KOPT-K1 (cell line): ENCODE results near the gene AGPAT4.

Experiments used
- H3K27ac ChIP-seq: fragments of 200-600 bp; sonication (generic); 2 replicates; pipeline ENCODE4 v1.5.1; 2016; ENCODE audit warnings: antibody characterized with exemption, mild to moderate bottlenecking, low read depth, low read length; ENCODE audit not compliant: poor library complexity, severe bottlenecking
- H3K36me3 ChIP-seq: fragments of 200-600 bp; sonication (generic); 2 replicates; pipeline ENCODE4 v1.5.1; 2017; ENCODE audit warnings: antibody characterized with exemption, mild to moderate bottlenecking, low read length, moderate library complexity; ENCODE audit not compliant: insufficient read depth
- H3K9me3 ChIP-seq: fragments of 200-600 bp; sonication (generic); 2 replicates; pipeline ENCODE4 v1.5.1; 2017; ENCODE audit warnings: antibody characterized with exemption, low read length, mild to moderate bottlenecking; ENCODE audit not compliant: insufficient read depth, poor library complexity, severe bottlenecking

AGPAT4 gene

DNA sequence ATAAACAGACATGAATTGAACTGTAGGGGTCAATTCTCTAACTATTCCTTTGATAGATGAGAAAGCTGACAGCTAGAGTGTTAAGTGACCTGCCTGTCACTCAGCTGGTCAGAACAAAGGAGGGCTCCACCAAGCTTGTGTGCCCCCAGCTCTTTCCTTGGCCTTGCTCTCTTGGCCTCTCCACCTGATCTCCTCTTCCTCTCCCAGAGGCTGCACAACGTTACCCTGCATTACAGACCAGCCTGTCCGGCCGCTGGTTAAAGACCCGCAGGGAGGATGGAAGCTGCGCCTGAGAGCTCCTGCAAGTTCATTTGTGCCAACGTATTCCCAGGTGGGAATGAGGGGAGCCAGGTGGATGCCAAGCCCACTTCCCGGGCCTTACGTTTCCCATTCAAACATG is 22.5 kb downstream of the AGPAT4 start:
- H3K36me3 ChIP-seq = no peaks in the 10 kb centered on the region
- no peak overlapping the region for H3K27ac ChIP-seq
- no peaks in the 10 kb centered on the region for H3K9me3 ChIP-seq

DNA sequence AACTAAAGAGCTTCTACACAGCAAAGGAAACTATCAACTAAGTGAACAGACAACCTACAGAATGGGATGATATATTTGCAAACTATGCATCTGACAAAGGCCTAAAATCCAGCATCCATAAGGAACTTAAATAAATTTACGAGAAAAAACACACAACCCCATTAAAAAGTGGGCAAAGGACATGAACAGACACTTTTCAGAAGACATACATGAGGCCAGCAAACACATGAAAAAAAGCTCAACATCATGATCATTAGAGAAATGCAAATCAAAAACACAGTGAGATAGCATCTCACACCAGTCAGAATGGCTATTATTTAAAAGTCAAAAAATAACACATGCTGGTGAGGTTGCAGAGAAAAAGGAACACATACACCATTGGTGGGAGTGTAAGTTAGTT is 24.5 kb downstream of the AGPAT4 start:
- Histone ChIP-seq H3K27ac (no peak overlapping the region), H3K9me3 (no peaks in the 10 kb centered on the region), H3K36me3 (no peaks in the 10 kb centered on the region)

DNA sequence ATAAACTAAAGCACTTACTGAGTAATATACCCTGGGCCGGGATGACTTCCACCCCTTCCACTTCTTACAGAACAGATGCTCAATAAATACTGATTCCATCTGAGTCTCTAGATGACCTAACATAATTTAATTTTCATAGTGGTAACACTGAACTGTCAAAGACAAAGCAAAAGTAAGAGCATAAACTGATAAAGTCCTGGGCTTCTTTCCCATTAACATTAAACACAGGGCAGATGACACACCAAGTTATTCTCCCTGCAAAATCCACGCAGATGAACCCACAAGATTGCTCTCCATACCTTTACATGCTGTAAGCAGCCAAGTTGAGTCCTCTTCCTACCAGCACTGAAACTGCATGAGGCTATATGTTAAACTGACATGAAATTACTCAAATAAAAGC is 27.1 kb downstream of the AGPAT4 start:
- Histone ChIP-seq H3K36me3 (no peaks in the 10 kb centered on the region), H3K9me3 (no peaks in the 10 kb centered on the region), H3K27ac (no peak overlapping the region)

DNA sequence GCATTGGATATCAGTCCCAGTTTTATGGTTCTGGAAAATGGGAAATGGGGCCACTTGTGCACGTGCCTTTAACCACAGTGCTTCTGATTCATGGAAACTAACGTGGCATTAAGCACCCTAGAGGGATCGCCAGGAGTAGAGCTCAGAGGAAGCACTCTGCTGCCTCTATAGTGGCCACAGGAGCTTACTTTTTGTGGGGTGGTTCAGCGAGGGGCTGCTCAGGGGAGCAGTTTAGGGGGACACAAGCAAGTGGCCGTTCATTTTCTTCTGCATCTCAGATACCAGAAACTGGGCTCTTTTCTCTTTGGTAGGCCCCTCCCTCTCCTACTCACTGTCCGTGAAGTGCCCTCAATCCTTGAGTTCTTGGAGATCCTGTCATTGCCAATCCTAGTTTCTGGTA is 28.5 kb downstream of the AGPAT4 start:
- H3K36me3 ChIP-seq = no peaks in the 10 kb centered on the region
- no peaks in the 10 kb centered on the region for H3K9me3 ChIP-seq
- H3K27ac ChIP-seq = no peak overlapping the region

DNA sequence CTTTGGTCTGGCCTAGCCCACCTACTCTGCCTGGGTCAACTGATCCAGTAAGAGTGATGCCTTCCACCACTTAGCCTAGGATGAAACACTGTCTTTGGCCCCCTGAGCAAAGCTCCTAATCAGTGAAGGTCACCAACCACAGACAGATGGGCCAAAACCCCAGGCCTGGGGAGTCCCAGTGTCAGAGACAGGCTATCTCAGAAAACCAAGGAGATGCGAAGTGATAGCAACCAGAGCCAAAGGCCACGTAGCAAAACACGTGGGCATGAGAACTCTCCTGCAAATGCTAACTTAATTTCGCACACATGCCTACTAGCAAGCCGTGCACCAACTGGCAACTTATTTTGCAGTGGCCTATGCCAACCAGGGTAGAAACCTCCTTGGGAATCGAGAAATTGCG is 29.1 kb downstream of the AGPAT4 start:
- H3K9me3 ChIP-seq = no peaks in the 10 kb centered on the region
- no peak overlapping the region for H3K27ac ChIP-seq
- H3K36me3 ChIP-seq = no peaks in the 10 kb centered on the region

DNA sequence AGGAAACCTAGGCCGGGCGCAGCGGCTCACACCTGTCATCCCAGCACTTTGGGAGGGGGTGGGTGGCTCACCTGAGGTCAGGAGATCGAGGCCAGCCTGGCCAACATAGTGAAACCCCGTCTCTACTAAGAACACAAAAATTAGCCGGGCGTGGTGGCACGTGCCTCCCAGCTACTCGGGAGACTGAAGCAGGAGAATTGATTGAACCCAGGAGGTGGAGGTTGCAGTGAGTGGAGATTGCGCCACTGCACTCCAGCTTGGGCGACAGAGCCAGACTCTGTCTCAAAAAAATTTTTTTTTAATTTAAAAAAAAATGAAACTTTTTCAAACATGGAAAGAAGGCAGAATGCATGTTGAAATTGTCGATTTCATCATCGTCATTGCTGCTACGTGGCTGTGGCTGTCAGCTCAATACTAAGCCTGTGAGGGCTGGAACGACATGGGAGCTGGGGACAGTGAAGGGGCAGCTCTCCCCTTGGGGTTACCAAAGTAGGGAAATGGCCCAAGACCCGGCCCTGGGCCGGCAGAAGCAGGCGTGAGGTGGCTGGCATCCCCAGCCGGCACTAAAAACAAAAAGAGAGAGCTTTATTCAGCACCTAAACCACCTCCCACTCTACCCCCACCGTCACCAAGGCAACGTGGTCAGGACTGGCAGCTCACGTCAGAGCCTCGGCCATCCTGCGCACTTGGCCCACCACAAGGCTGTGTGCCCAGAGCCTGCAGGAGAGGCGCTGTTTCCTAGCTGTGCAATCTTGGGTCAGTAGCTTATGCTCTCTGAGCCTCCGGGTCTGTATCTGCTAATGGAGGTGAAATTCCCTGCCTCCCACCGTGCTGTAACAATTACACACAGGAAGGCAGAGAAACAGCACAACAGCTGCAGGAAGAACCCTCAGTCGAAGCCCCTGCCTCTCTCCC is 30.8 kb downstream of the AGPAT4 start:
- H3K36me3 ChIP-seq = no peaks in the 10 kb centered on the region
- H3K9me3 ChIP-seq = no peaks in the 10 kb centered on the region
- no peak overlapping the region for H3K27ac ChIP-seq

DNA sequence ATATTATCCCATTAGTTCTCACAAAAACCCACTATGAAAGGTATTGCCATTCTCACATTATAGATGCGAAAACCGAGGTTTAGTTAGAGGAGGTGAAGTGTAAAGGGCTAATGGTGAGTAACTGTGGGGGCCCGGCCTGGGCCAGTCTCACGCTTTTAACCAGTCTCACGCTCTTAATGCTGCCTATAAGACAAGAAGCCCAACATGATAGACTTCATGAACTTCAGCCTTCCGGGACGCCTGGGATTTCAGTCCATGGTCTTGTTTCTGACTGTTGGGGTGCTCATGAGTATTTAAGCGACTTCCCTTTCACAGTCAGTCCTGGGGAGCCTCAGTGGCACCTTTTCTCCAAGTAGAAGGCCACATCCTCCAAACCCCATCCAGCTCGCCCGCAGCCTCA is 31.7 kb downstream of the AGPAT4 start:
- no peaks in the 10 kb centered on the region for H3K9me3 ChIP-seq
- H3K36me3 ChIP-seq = no peaks in the 10 kb centered on the region
- no peak overlapping the region for H3K27ac ChIP-seq

DNA sequence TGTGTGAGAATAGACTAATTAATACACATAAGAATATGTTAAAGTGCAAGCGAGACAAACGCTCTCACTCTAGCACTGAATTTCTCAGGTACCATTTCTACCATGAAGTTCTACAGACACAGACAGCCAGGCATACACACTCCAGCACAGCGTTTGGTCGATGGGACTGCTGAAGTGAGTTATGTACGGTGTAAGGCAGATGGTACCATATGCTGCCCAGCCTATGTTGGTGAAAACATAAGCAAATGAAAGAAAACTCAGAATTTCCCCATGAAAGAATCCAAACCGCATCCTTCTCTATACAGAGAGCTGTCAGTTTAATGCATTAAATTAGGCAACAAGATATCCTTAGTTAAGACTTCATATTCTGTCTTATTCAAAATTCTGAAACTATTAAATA is 34.9 kb downstream of the AGPAT4 start:
- H3K9me3 ChIP-seq = no peaks in the 10 kb centered on the region
- no peak overlapping the region for H3K27ac ChIP-seq
- H3K36me3 ChIP-seq = no peaks in the 10 kb centered on the region

DNA sequence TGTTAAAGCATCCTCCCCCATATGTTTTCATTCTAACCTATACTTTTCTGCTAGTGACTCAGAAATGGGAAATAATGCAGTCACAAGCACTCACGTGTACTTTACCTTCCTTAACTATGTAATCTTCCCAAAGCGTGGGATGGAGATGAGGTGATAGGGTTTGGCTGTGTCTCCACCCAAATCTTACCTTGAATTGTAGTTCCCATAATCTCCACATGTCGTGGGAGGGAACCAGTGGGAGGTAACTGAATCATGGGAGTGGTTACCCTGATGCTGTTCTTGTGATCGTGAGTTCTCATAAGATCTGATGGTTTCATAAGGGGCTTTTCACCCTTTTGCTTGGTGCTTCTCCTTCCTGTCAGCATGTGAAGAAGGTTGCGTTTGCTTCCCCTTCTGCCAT is 35.4 kb downstream of the AGPAT4 start:
- no peaks in the 10 kb centered on the region for H3K36me3 ChIP-seq
- no peaks in the 10 kb centered on the region for H3K9me3 ChIP-seq
- H3K27ac ChIP-seq = no peak overlapping the region

DNA sequence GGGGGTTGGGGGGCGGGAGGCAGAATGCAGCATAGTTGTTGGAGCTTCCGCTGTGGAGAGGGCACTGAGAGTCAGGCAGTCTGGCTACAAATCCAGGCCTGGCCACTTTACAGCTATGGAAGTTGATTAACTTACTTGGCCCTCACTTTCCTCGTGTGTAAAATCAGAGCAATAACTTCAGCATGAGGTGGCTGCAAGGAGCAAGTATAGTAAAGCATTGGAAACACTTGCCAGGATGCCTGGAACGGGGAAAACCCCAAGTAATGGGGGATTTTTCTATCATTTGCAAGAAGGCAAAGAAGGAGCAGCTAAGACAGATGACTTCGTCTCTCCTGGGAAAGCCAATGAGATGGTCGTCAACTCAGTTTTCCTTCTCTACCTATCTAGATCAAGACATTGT is 35.8 kb downstream of the AGPAT4 start:
- Histone ChIP-seq H3K27ac (no peak overlapping the region), H3K9me3 (no peaks in the 10 kb centered on the region), H3K36me3 (no peaks in the 10 kb centered on the region)

DNA sequence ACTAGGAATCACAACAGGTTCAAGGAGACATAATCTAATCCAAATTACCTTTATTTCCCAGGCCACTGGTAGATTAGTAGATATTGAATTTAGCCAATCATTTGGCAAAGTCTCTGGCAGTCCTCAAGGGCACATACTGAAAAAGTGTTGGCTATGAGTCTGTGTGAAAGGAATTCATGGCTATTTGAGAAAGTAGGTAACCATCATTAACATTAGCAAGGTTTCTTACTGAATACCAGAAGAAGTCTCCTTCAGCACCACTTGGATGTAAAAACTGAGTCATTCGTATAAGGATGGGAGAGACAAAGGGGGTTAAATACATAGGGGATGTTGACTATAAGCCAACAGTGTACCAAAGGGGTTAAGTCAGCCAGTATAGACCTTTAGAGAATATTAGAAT is 36.7 kb downstream of the AGPAT4 start:
- Histone ChIP-seq H3K27ac (no peak overlapping the region), H3K9me3 (no peaks in the 10 kb centered on the region), H3K36me3 (no peaks in the 10 kb centered on the region)

DNA sequence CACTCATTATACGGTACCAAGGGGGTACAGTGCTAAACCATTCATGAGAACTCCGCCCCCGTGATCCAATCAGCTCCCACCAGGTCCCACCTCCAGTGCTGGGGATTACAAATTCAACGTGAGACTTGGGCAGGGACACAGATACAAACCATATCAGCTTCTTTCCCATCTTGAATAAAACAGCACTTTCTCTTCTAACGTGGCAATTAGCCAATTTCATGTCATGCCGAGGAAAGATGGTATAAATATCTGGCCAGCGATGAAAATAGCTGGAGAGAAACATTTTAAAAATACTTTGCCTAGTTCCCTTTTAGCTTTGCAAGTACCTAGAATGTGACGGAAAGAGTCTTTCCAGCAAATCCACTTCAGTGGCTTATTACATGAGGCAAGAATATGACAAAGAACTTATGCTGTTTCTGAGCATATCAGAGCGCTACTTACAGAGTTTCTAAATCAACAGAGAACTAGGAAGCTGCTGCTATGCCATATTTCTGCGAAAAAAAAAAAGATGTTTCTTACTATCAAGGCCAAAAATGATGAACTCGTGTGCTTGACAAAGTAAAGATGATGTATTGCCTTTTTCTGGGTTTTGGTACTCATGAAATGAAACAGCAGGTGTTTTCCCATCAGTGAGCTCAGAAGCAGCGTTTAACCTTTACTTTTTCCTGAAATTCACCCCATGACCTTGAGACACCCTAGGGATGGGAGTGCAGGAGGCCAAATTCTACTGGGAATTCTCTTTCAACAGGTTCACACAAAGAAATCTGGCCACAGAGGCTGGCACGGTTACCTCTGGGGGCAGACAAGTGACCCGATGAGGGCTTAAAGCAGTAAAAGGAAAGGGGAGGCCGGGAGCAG is 37.9 kb downstream of the AGPAT4 start:
- H3K36me3 ChIP-seq = no peaks in the 10 kb centered on the region
- no peak overlapping the region for H3K27ac ChIP-seq
- H3K9me3 ChIP-seq = no peaks in the 10 kb centered on the region

DNA sequence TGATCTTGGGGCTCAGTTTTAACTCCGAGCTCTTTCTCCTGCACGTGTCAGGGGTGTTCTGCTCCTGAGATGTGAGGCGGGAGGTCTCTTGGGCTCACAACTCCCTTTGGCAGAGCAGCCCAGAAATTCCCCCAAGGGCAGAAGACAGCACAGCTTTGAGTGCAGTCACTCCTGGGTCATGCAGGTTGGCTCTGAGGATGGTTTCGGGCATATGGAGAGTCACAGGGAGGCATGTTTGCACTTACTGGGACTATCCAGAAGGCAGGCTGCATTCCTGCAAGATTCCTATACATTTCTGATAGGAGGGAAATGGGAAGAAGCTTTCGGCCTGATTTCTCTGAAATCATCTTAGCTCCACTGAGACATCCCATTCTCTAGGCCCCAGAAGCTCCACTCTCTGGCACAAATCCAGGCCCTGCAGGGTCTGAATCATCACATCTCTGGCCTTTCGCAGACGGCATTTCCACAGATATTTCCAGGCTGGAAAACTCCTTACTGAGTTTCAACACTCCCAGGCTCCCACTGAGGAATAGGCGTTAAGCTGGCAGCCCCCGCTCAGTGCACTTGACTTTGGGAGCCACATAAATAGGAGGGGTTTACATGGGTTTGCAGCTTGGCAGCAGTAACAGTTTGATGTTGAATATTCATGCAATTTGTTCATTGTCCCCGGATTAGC is 39.7 kb downstream of the AGPAT4 start:
- Histone ChIP-seq H3K27ac (no peak overlapping the region), H3K9me3 (no peaks in the 10 kb centered on the region), H3K36me3 (no peaks in the 10 kb centered on the region)

DNA sequence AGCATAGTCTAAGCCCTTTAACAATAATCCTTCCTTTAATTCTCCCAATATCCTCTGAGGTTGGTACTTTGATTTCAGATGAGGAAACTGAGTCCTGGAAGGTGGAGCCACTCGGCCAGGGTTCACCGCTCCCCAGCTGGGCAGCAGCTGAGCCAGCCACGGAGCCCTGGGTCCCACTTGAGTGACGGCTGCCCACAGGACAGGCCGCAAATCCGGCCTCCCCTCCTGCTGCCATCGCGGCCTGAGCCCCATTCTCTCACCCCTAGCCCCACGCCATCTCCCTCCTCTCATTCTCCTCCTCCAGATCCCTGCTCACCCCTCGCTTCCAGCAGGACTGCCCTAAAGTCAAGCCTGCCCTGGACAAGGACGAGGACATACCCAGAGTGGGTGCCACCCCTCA is 41.4 kb downstream of the AGPAT4 start:
- Histone ChIP-seq H3K36me3 (no peaks in the 10 kb centered on the region), H3K9me3 (no peaks in the 10 kb centered on the region), H3K27ac (no peak overlapping the region)

DNA sequence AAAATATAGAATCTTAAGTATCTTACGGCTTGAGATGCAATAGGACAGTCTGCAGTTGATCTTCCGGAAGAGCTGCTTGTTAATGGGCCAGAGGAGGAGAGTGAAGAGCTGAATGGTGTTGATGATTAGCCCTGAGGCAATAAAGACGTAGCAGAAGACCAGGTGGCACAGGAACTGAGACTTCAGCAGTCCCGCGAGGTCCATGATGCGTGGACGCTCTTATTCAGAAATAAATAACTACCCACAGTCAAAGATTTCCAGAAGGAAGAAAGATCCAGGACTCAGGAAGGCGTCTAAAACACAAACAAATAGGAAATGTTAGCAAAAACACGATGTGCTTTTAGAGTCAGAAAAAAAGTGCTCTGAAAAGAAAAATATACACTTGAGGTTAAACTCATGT is 41.9 kb downstream of the AGPAT4 start:
- Histone ChIP-seq H3K9me3 (no peaks in the 10 kb centered on the region), H3K36me3 (no peaks in the 10 kb centered on the region), H3K27ac (no peak overlapping the region)
